ENCODE measurements around the gene XK. TPM values are rescaled to one million over a fixed set of nuclear protein-coding genes. Genes with fewer than 3 reads are reported as not detected.
A peak's percentile ranks its signal among the peaks of the same experiment; 100 is the strongest.

XK gene
- total RNA-seq, 1 experiment from 2014 or later = 11.3 TPM

- peaks cover 6% of the 10 kb centered on the region for H3K9me3 Mint-ChIP-seq (ENCODE audit: low read depth, unreplicated experiment)
- H3K4me1 Mint-ChIP-seq (ENCODE audit: low read depth, unreplicated experiment) = no peaks in the 10 kb centered on the region
- DNase-seq = no peak
- no peak overlapping the region for H3K4me3 Mint-ChIP-seq (ENCODE audit: low read depth, unreplicated experiment)
- H3K27me3 Mint-ChIP-seq (ENCODE audit: unreplicated experiment) = no peaks in the 10 kb centered on the region
- H3K27ac Mint-ChIP-seq (ENCODE audit: unreplicated experiment) = no peak overlapping the region
- H3K36me3 Mint-ChIP-seq (ENCODE audit: insufficient read depth, unreplicated experiment) = no peaks in the 10 kb centered on the region
- TF ChIP-seq CTCF (IDR thresholded peaks at IDR 0.05; ENCODE audit: unreplicated experiment) = no peak
- BruUV-seq (replicated peaks) = no TSS peak
- intact Hi-C loops (cut with micrococcal nuclease; ENCODE audit: unreplicated experiment) = loop anchor here (10.0 kb wide), 1 partner anchor 148 kb away; the partner anchor contains the start of gene LANCL3
- CTCF ChIA-PET = no interaction called here
These were observed 37.0 kb downstream of the XK start for GRCh38 chrX:37722595-37722994.

- intact Hi-C loops (cut with micrococcal nuclease; ENCODE audit: unreplicated experiment) = loop anchor here (10.0 kb wide), 1 partner anchor 152 kb away; the partner anchor contains the start of gene LANCL3
- BruUV-seq (replicated peaks) = no TSS peak
- no peaks in the 10 kb centered on the region for H3K4me1 Mint-ChIP-seq (ENCODE audit: low read depth, unreplicated experiment)
- no peak overlapping the region for H3K4me3 Mint-ChIP-seq (ENCODE audit: low read depth, unreplicated experiment)
- no peak overlapping the region for H3K27ac Mint-ChIP-seq (ENCODE audit: unreplicated experiment)
- CTCF ChIA-PET = no interaction called here
- no peaks in the 10 kb centered on the region for H3K27me3 Mint-ChIP-seq (ENCODE audit: unreplicated experiment)
- TF ChIP-seq CTCF (IDR thresholded peaks at IDR 0.05; ENCODE audit: unreplicated experiment) = no peak
- H3K9me3 Mint-ChIP-seq (ENCODE audit: low read depth, unreplicated experiment) = no peaks in the 10 kb centered on the region
- no peaks in the 10 kb centered on the region for H3K36me3 Mint-ChIP-seq (ENCODE audit: insufficient read depth, unreplicated experiment)
- no peak for DNase-seq
These were observed 40.8 kb downstream of the XK start for GRCh38 chrX:37726346-37726745.

GRCh38 chrX:37745354-37745753 lies 59.8 kb downstream of the XK start:
- no peak overlapping the region for H3K4me3 Mint-ChIP-seq (ENCODE audit: low read depth, unreplicated experiment)

GRCh38 chrX:37745835-37746217 lies 60.2 kb downstream of the XK start:
- intact Hi-C loops (cut with micrococcal nuclease; ENCODE audit: unreplicated experiment) = loop anchor here (1.0 to 5.0 kb wide), 3 partner anchors 79 to 429 kb away; no protein-coding TSS in a partner anchor
- no peak for DNase-seq
- Mint-ChIP-seq H3K4me3 (ENCODE audit: low read depth, unreplicated experiment) (no peak overlapping the region), H3K27me3 (ENCODE audit: unreplicated experiment) (no peaks in the 10 kb centered on the region), H3K9me3 (ENCODE audit: low read depth, unreplicated experiment) (no peaks in the 10 kb centered on the region), H3K27ac (ENCODE audit: unreplicated experiment) (no peak overlapping the region), H3K36me3 (ENCODE audit: insufficient read depth, unreplicated experiment) (peaks cover 6% of the 10 kb centered on the region), H3K4me1 (ENCODE audit: low read depth, unreplicated experiment) (peaks cover 17% of the 10 kb centered on the region)
- BruUV-seq (replicated peaks) = no TSS peak
- CTCF ChIA-PET = interaction anchor here (0.7 to 2.3 kb wide), 3 partner anchors 12 to 158 kb away, joined by 3 to 23 read pairs (median 4); no protein-coding TSS in a partner anchor
- TF ChIP-seq CTCF (IDR thresholded peaks at IDR 0.05; ENCODE audit: unreplicated experiment) = no peak

More at GRCh38 chrX:37745354-37745753, 59.8 kb downstream of the XK start:
- no TSS peak for BruUV-seq (replicated peaks)
- intact Hi-C loops (cut with micrococcal nuclease; ENCODE audit: unreplicated experiment) = loop anchor here (1.0 to 5.0 kb wide), 3 partner anchors 80 to 430 kb away; no protein-coding TSS in a partner anchor
- CTCF ChIA-PET = interaction anchor here (0.7 to 2.3 kb wide), 3 partner anchors 11 to 159 kb away, joined by 3 to 23 read pairs (median 4); no protein-coding TSS in a partner anchor
- Mint-ChIP-seq H3K36me3 (ENCODE audit: insufficient read depth, unreplicated experiment) (peaks cover 6% of the 10 kb centered on the region), H3K27me3 (ENCODE audit: unreplicated experiment) (no peaks in the 10 kb centered on the region), H3K4me1 (ENCODE audit: low read depth, unreplicated experiment) (peaks cover 17% of the 10 kb centered on the region), H3K27ac (ENCODE audit: unreplicated experiment) (no peak overlapping the region), H3K9me3 (ENCODE audit: low read depth, unreplicated experiment) (no peaks in the 10 kb centered on the region)
- TF ChIP-seq CTCF (IDR thresholded peaks at IDR 0.05; ENCODE audit: unreplicated experiment) = peak; percentile 62
- peak; percentile 76 for DNase-seq
